ENCODE measurements around the gene MED9.

DNA sequence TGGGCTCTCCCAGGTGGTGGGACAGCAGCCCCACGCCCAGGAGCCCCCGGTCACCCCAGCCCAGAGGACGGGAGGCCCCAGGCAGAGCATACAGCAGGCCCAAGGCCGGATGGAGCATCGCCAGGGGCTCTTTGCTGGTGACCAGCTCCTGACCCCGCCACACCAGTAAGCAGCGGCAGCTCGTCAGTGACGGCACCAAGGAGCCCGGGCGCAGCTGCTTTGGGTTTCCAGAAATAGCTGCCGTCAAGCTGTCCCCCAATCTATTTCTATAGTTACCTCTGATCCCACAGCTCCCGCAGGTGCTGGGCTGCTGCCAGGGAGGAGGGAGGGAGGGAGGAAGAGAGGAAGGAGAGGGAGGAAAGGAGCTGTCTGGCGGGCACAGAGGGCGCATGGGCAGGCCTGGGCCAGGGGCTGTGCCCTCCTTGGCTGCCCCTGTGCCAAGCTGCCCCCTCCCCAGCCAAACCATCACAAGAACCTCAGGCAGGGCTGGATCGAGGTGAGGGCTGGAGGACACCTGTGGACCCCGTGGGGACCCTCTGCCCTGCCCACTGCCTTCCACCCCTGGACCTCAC is 30.2 kb downstream of the MED9 start:
- TF ChIP-seq POLR2AphosphoS5 (IDR thresholded peaks at IDR 0.05; ENCODE audit: insufficient read depth, low read depth, low read length) (no peak), MYC (IDR thresholded peaks at IDR 0.05; ENCODE audit: low read depth, low read length) (no peak), EZH2 (IDR thresholded peaks at IDR 0.05; ENCODE audit: borderline replicate concordance, low read depth, low read length, severe bottlenecking) (no peak), POLR2A (IDR thresholded peaks at IDR 0.05; ENCODE audit: low read depth, low read length) (no peak), MAX (IDR thresholded peaks at IDR 0.05; ENCODE audit: insufficient read depth, insufficient read length) (no peak), JUN (IDR thresholded peaks at IDR 0.05; ENCODE audit: borderline replicate concordance, insufficient read depth, insufficient read length, low read depth) (no peak), FOS (IDR thresholded peaks at IDR 0.05; ENCODE audit: borderline replicate concordance, insufficient read depth, low read length) (no peak)
- TF ChIP-seq, protein P1, sequence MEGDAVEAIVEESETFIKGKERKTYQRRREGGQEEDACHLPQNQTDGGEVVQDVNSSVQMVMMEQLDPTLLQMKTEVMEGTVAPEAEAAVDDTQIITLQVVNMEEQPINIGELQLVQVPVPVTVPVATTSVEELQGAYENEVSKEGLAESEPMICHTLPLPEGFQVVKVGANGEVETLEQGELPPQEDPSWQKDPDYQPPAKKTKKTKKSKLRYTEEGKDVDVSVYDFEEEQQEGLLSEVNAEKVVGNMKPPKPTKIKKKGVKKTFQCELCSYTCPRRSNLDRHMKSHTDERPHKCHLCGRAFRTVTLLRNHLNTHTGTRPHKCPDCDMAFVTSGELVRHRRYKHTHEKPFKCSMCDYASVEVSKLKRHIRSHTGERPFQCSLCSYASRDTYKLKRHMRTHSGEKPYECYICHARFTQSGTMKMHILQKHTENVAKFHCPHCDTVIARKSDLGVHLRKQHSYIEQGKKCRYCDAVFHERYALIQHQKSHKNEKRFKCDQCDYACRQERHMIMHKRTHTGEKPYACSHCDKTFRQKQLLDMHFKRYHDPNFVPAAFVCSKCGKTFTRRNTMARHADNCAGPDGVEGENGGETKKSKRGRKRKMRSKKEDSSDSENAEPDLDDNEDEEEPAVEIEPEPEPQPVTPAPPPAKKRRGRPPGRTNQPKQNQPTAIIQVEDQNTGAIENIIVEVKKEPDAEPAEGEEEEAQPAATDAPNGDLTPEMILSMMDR (IDR thresholded peaks at IDR 0.05; ENCODE audit: extremely low read depth in 1 of 2, insufficient read depth in 1 of 2, low read depth in 1 of 2, low read length in 2 of 2) = no peak

Data from endothelial cell of umbilical vein (primary cell).